Measurements from ENCODE around the gene HOXA4.

HOXA4 gene

GRCh38 chr7:27172315-27172774, 41.8 kb upstream of the HOXA4 start:
- TF ChIP-seq CTCF (IDR thresholded peaks at IDR 0.05; ENCODE audit: extremely low read depth, missing control alignments) = no peak
- DNase-seq (ENCODE audit: low spot score) = no peak

- DNase-seq (ENCODE audit: low spot score) = no peak
These were observed 41.2 kb upstream of the HOXA4 start for GRCh38 chr7:27171637-27172314.

GRCh38 chr7:27171325-27171636, 40.7 kb upstream of the HOXA4 start:
- TF ChIP-seq CTCF (IDR thresholded peaks at IDR 0.05; ENCODE audit: extremely low read depth, missing control alignments) = no peak
- DNase-seq (ENCODE audit: low spot score) = no peak

More at GRCh38 chr7:27171637-27172314, 41.2 kb upstream of the HOXA4 start:
- TF ChIP-seq CTCF (IDR thresholded peaks at IDR 0.05; ENCODE audit: extremely low read depth, missing control alignments) = no peak

GRCh38 chr7:27170426-27171324, 40.1 kb upstream of the HOXA4 start:
- no peak for TF ChIP-seq CTCF (IDR thresholded peaks at IDR 0.05; ENCODE audit: extremely low read depth, missing control alignments)
- no peak for DNase-seq (ENCODE audit: low spot score)

- no peak for DNase-seq (ENCODE audit: low spot score)
- TF ChIP-seq CTCF (IDR thresholded peaks at IDR 0.05; ENCODE audit: extremely low read depth, missing control alignments) = no peak
These were observed 39.3 kb upstream of the HOXA4 start for GRCh38 chr7:27169658-27170425.

GRCh38 chr7:27168265-27168947, 37.8 kb upstream of the HOXA4 start:
- no peak for DNase-seq (ENCODE audit: low spot score)
- TF ChIP-seq CTCF (IDR thresholded peaks at IDR 0.05; ENCODE audit: extremely low read depth, missing control alignments) = peak; percentile 26

All from GM20000 (cell line).